Activated T-cell treated with anti-CD3 and anti-CD28 coated beads, Interleukin-2, amount 50 U/mL, for 1 hour (primary cell): Measurements from ENCODE around the gene NCOA3.
"Not testable (repeated sequence)": the region's sequence is repeated elsewhere in the genome, so short reads cannot be mapped to it uniquely, and the experiment has no call there.

Source experiments
- DNase-seq: peaks from one replicate; pipeline ENCODE4 v3.0.0-alpha.2; 2020

Gene NCOA3

DNA sequence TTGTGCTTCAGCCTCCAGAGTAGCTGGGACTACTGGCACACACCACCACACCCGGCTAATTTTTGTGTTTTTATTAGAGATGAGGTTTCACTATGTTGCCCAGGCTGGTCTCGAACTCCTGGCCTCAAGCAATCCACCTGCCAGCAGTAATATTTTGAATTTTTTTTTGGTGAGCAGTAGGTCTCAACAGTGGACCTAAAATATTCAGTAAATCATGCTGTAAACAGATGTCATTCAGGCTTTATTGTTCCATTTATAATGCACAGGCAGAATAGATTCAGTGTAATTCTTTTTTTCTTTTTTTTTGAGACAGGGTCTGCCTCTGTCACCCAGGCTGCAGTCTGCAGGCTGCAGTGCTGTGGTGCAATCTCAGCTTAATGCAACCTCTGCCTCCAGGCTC, 69.7 kb downstream of the NCOA3 start:
- DNase-seq, result no peak

DNA sequence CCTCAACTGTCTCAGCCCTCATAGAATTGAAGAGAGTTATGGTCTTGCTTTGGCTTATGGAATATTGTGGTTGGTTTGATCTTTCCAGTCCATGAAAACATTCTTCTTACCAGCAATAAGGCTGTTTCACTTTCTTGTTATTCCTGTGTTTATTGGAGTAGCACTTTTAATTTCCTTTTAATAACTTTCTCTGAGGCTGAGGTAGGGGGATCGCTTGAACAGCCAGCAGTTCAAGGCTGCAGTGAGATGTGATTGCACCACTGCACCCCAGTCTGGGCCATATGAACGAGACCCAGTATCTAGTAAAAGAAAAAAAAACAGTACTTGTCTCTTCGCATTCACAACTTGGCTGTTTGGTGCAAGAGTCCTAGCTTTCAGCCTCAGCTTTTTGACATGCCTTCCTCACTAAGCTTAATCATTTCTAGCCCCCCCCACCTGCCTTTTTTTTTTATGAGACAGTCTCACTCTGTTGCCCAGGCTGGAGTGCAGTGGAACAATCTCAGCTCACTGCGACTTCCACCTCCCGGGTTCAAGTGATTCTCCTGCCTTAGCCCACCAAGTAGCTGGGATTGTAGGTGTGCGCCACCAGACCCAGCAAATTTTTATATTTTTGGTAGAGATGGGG, 70.5 kb downstream of the NCOA3 start:
- DNase-seq, result no peak

DNA sequence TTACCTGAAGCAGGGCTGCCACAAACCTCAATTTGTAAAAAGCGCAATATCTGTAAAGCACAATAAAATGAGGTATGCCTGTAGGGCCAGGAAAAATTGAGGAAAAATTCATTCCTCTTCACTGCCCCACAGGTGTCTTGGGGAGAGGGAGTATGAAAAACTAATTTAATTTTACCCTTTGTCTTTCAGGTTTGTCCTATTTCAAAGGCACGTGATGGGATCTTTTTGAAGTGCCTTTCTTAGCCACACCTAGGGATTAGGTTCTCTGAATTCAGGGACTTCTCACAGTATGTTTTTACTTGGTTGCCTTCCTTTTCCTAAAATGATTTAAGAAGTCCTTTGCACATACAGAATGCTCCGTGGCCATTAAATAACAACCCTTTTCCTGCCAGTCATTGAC, 71.9 kb downstream of the NCOA3 start:
- no peak for DNase-seq

GRCh38 chr20:47574616-47575364, 73.1 kb downstream of the NCOA3 start:
- DNase-seq, result no peak

GRCh38 chr20:47576516-47577033, 74.9 kb downstream of the NCOA3 start:
- no peak for DNase-seq

- DNase-seq, result no peak
Observed at GRCh38 chr20:47577314-47577713, 75.6 kb downstream of the NCOA3 start.

DNA sequence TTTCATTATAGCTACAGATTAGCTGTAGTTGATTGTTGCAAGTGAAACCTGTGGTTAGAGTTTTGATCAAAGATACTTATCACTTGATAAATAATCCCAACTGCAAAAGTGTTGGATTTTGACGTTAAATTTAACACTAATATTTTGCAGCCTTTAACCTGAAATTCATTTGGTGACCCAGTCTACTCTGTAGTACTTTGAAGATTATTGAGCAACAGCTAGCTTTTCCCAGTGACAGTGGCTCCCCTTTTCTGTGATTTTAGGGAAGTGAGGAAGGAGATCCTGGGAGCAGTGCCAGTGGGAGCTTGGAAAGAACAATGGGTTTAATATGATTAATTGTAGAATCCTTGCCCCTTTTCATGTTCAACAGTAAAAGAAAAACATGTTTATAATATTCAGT, 76.9 kb downstream of the NCOA3 start:
- no peak for DNase-seq

DNA sequence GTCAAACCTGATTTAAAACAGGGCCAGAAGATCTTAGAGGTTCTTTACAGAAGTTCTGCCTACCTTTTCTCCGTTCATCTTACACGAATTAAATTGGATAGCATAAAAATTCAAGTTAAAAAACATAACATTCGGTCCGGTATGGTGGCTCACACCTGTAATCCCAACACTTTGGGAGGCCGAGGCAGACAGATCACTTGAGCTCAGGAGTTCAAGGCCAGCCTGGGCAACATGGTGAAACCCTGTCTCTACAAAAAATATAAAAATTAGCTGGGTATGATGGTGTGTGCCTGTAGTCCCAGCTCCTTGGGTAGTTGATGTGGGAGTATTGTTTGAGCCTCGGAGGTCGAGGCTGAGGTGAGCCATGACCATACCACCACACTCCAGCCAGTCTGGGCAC, 79.0 kb downstream of the NCOA3 start:
- not testable (repeated sequence) for DNase-seq

- DNase-seq, result no peak
Observed at GRCh38 chr20:47581090-47581489, 79.4 kb downstream of the NCOA3 start.

DNA sequence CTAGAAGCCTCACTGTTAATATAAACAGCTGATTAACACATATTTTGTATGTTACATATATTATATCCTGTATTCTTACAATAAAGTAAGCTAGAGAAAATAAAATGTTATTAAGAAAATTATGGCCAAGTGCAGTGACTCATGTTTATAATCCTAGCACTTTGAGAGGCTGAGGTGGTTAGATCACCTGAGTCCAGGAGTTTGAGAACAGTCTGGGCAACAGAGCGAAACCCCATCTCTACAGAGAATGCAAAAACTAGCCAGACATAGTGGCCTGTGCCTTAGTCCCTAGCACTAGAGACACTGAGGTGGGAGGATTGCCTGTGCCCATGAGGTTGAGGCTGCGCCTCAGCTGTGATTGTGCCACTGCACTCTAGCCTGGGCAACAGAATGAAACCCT, 81.9 kb downstream of the NCOA3 start:
- no peak for DNase-seq

DNA sequence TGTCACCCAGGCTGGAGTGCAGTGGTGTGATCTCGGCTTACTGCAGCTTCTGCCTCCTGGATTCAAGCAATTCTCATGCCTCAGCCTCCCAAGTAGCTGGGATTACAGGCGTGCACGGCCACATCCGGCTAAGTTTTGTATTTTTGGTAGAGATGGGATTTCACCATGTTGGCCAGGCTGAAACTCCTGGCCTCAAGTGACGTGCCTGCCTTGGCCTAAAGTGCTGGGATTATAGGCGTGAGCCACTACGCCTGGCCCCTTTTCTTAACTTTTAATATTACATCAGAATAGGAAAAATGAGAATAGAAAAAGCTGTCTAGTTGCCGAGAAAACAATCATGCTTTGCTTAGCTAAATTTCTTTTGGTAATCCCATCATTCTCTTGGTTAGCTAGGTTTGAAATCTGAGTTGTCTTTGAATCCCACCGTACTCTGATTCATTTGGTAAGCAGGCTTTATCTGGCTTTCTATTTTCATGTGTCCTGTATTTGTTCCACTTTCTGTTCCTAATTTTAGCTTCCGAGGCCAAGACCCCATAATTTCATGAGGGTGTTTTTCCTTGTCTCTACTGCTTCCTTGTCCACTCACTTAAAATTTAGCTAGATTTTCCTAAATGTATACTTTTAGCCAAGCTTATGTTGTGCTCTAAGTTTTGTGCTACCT, 83.5 kb downstream of the NCOA3 start:
- no peak for DNase-seq

DNA sequence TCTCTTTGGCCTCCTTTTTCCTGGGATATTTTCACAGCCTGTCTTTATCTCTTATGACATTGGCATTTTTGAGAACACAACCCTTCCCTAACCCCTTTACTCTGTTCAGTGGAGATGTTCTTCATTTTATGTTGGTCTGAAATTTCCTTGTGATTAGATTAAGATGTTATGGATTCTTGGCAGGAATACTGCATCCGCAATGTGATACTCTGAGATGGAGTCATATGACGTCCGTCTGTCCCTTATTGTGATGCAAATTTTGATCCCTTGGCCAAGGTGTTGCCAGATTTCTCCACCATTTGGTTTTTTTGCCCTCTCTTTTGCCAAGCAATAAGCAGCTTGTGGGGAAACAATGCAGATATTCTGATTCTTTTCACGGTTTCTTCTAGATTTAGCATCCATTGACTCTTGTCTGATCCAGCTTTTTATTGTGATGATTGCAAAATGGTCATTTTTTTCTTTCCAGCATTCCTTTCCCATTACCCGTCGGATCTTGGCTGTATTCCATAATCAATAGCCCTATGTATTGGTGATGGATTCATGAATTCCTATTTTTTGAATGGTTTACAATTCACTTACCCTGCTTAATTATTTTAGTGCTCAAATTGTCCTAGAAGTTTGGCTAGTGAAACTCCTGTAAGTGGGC, 85.1 kb downstream of the NCOA3 start:
- no peak for DNase-seq

GRCh38 chr20:47588158-47588557, 86.5 kb downstream of the NCOA3 start:
- no peak for DNase-seq

DNA sequence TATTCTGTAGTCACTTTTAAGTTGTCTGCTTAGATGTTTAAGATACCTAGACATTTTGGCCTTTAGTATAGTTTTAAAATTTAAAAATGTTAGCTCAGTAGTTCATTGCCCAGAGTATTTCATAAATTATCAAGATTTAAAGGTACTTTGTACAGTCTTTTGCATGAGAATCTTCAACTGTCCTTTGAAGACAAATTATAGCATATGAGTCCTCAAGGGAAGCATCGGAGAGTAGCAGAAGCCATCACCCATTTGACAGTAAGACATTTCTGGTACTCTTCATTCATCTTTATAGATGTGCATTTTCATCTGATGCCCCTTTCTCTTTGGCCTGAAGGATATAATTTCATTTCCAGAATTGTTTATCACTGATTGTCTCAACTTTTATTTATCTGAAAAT, 89.5 kb downstream of the NCOA3 start:
- no peak for DNase-seq

- DNase-seq, result no peak
Observed at GRCh38 chr20:47594157-47594556, 92.5 kb downstream of the NCOA3 start.

DNA sequence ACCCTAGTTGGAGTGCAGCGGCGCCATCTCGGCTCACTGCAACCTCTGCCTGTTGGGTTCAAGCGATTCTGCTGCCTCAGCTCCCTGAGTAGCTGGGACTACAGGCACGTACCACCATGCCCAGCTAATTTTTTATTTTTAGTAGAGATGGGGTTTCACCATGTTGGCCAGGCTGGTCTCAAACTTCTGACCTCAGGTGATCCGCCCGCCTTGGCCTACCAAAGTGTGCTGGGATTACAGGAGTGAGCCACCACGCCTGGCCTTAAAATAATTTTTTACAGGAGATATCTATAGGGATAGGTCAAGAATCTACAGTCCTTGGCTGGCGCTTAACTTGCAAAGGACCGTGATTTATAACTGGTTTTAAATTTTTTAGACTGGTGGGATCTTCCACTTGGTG, 93.5 kb downstream of the NCOA3 start:
- not testable (repeated sequence) for DNase-seq

- DNase-seq, result no peak
Observed at GRCh38 chr20:47596003-47596571, 94.4 kb downstream of the NCOA3 start.

DNA sequence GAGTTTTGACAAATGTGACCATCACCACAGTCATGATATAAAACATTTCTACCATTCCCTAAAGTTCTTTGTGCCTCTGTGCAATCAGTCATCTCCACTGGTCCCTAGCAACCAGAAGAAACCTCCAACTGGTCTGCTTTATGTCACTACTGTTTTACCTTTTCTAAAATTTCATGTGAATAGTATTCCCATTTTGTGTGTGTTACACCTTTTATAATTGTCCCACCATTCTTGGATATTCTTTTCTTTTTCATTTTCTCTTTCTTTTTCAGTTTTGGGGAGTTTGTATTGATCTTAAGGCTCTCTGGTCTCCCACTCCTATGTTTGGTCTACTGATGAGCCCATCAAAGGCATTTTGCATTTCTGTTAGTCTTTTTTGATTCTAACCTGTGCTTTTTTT, 95.4 kb downstream of the NCOA3 start:
- DNase-seq, result no peak

- DNase-seq, result no peak
Observed at GRCh38 chr20:47598911-47599744, 97.4 kb downstream of the NCOA3 start.

DNA sequence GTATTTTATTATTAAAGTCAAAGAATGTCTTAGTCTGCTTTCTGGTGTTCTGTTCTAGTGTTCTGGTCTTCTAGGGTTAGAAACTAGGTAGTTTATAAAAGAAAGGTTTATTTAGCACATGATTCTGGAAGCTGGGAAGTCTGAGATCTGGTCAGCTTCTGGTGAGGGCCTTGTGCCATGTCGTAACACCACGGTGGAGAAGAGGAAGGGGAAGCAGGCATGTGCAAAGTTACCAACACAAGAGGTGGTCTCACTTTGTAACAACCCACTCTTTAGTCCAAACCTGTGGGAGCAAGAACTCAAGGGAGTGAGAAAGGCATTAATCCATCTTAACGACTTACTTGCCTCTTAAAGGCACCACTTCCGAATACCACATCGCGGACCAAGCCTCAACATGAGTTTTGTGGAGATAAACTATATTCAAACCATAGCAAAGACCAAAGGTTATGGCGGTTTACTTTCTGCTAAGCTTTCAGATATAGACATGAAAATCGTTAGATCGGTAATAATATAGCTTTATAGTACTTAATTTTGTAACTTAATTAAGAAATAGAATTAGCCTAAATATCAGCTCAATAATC, 99.4 kb downstream of the NCOA3 start:
- DNase-seq, result no peak

DNA sequence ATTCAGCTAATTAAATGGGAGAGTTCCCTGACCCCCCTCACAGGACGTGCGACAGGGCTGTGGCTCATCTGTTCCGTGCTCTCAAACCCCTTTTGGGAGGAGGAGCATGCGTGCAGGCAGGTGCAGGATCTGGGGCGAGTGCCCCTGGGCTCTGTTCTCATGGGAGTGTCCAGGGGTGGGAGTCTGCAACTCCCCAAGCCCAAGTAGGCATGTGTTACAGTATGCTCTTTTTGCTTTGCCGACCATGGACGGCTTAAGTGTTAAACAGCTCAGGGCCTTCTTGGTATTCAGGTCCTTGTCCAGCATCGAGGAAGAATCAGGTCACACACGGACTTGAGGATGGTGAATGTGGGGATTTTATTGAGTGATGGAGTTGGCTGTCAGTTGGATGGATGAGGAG, 101.6 kb downstream of the NCOA3 start:
- DNase-seq, result no peak
